HG03095 (cell line): ENCODE results near the gene SLBP.

Experiments
- ATAC-seq: cut with Tn5 transposase; IDR thresholded peaks from one replicate; pipeline ENCODE4 v1.9.1; 2021; ENCODE audit warnings: moderate library complexity; ENCODE audit not compliant: unreplicated experiment

Gene SLBP

DNA sequence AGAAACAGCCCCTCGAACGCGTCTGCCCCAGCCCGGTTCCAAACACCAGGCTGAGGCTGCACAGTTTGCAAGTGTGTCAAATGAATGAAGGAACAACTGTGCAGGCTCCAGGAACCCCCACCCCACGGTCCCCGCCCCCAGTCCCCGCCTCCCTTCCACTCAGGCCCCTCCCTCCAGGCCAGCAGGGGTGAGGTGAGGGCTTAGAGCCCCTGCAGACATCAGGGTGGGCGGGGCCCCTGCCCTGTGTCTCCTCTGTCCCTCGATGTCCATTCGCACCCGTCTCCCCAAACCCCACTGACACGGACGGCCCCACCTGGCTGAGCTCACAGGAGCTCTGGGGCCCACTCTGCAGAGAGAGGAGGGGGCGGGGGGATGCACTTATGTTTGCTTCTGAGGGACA, 37.7 kb upstream of the SLBP start:
- no peak for ATAC-seq

DNA sequence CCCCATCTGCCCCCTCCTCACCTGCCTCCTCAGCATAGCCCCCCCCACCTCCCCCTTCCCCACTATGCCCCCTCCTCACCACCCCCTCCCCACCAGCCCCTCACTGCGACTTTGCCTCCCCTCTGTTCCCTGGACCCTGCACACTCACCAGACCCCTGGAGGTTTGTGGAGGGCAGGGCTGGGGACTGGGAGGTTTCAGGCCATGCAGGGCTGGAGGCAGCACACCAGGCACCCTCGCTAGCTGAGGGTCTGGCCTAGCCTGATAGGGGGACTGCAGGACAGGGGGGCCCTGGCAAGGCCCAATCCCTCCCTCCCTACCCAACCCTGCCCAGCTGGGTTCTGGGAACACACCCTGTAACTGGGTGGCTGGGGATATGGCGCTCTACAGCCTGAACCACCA, 37.3 kb upstream of the SLBP start:
- no peak for ATAC-seq

DNA sequence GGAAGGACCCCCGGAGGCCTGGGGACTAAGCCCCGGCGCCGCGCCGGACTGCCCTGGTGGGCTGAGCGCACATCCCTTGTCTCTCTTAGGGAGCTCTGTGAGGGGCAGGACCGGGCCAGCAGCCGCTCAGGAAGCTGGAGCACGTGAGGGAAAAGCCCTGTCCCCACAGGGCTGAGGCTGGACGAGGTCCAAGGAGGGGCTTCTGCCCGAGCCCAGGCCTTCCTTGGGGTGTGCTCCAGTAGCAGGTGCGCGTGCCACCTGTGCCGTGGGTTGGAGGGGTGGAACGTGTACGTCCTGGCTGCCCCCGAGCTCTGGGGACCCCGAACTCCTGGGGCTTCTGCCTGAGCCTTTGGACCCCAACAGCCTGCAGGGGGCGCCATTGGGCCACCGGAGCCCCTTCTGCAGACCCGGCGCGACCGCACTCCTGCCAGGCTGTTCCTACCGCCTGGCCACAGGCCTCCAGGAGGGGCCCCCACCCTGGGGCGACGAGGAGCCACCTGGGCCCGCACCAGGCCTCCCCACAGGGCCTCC, 36.4 kb upstream of the SLBP start:
- no peak for ATAC-seq

DNA sequence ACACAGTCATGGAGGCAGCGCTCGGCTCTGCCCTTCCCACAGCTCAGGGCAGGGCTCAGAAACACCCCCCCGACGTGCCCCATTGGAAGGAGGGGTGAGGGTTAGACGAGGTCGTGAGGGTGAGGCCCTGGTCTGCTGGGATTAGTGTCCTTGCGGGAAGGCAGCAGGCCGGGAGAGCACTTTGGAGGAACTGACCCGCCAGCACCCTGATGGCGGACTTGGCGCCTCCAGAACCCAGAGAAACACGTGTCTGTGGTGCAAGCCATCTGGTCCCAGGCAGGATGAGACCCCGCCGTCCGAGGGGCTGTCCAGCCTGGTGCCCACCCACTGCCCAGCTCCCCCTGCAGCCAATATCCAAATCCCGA, 35.5 kb upstream of the SLBP start:
- no peak for ATAC-seq

DNA sequence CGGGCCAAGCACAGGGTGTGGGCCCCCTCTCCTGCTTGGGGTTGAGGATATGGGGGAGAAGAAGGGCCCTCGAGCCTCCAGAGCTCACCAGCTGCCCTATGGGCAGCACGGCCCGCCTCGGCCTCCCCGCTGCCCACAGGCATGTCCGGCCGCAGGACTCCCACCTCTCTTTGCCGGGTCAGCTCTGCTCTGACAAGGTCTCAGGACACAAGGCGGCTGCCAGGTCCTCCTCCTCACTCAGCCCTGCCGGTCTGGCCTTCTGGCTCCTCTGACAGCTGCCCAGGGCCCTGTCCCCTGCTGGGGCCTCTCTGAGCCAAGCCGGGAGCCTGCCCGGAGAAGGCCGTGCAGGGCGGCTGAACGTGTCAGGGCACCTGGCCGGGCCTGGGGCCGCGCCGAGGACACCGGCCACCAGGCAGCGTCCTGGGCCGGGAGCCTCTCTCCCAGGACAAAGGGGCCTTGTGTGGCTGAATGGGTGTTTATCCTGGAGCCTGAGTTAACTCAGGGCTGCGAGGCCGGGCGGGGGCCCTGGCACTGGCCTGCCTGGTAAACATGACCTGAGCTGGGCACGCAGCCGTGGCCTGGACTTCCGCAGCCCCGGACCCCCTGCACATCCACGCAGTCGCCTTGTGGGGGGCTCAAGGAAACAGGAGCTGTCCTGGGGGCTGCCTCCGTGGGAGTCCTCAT, 34.9 kb upstream of the SLBP start:
- ATAC-seq = no peak

DNA sequence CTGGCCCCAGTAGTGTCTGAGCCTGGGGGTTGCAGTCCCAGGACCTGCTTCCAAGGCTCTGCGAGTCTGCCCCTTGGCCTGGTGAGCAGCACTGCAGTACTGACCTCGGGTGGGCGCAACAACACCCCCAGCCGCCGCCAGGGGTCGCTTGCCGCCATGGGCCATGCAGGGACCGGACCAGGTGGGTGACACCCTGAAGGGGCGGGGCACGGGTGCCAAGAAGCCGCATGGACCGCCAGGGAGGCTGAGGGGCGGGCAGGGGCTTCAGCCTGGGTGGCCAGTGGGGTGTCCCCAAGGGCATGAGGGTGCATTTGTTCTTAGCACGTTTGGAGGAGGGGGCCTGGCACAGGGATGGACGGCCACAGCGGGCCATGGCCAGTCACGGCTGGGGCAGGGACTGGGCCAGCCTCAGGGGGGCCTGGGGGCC, 34.2 kb upstream of the SLBP start:
- ATAC-seq = no peak

DNA sequence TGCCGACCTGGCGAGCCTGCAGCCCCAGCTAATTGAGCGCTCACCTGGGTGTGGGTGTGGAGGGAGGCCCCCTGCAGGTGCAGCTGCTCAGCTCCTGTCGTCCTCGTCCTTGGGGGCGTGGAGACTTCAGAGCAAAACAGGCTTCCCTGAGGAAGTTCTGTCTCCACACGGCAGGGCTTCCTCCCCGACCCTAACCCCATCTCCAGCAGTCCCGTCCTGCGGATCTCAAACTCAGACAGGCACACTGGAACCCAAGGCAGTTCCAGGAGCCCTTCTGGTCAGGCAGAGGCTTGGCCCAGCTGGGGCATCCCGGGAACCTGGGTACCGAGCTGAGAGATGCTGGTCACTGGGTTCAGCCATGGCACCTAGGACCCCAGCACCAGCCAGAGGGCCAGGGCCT, 33.6 kb upstream of the SLBP start:
- no peak for ATAC-seq

DNA sequence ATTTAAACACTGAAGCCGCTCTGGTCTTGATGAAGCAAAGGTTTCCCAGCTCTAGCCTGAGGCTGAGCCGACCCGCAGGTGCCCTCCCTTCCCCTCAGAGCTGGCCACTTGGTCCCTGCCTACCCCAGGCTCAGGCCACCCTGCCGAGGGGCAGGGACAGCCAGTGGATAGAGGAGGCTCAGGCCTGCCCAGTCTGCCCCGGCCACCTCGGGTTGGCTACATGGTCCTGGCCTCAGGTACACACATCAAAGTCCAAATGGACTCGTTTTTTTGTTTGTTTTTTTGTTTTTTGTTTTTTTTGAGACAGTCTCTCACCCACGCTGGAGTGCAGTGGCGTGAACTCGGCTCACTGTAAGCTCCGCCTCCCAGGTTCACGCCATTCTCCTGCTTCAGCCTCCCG, 33.0 kb upstream of the SLBP start:
- ATAC-seq = no peak

DNA sequence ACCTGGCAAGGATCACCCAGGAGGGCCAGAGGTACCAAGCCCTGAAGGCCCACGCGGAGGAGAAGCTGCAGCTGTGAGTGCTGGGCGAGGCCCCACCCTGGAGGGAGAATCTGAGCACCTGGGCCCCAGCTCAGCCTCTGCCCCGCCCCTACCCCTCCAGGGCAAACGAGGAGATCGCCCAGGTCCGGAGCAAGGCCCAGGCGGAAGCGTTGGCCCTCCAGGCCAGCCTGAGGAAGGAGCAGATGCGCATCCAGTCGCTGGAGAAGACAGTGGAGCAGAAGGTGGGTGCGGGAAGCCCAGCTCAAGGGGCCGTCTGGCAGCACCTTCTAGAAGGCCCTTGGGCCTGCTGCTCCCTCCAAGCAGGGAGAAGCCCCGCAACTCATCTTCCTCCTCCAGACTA, 32.4 kb upstream of the SLBP start:
- ATAC-seq = no peak

DNA sequence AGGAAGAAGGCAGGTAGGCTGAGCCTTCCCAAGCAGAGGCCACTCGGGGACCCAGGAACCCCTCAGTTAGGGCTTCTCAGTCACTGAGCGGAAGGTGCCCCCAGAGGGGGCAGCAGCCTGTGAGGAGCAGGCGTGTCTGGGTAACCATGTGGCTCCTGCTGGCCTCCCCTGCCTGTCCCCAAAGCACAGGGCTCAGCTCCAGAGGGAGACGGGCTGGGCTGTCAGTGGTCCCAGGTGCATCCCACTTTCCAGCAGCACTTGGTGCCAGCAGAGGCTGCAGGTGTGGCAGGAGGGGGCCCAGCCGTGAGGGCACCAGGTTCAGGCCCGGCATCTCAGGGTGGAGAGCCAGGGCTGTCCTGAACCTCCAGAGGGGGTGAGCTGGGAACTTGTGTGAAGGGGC, 31.9 kb upstream of the SLBP start:
- ATAC-seq = no peak

DNA sequence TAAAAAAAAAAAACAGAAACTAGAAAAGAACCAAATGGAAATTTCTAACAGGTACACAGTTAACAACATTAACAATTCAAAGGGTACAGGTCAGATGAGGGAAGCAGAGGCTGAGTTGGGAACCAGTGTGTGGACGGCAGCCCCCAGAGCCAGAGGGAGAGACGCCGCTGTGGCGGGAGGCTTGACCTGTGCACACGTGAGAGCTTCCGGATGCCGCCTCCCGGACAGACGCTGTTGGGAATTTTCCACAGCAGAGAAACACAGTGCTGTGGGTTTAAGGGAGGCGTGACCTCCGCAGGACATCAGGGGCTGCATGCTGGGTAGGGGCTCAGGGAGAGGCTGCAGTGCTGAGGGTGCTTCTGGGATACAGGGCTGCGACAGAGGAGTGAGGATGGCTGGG, 31.4 kb upstream of the SLBP start:
- no peak for ATAC-seq

DNA sequence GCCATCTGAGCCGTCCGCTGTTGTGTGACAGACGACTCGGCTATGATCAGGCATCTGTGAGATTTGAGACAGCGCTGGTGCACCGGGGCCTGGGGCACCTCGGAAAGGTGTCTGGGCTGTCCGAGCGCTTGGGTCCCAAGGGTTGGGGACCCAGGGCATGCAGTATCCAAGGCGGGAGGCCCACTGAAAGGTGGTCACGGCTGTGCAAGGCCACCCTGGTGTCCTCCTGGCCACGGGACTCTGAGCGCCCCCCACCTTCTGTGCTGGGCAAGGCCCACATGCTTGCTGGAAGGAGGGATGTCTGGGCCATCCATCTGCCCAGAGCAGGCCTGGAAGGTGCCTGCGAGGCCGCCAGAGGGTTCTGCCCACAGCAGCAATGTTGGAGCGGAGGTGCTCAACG, 29.1 kb upstream of the SLBP start:
- ATAC-seq = no peak

DNA sequence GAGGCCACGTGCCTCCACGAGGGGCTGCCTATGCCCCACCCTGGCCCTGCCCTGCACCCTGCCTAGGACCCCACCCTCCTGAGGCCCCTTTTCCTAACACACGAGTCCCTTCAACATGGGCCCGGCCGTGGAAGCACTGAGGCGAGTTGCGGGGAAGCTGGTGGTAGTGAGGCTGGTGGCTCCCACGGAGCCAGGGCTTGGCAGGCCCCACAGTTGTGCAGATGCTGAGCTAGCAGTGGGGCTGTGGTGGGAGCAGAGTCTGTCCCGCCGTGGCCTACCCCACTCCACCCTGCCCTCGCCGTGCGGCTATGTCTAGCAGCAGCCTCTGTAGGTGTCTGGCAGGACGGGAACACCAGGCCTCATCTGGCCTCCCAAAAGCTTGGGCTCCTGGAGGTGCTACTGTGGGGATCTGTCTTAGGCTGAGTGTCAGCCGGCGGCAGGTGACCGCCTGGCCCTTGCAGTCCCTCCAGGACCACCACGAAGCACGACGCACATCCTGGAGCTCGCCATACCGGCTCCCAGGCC, 28.0 kb upstream of the SLBP start:
- no peak for ATAC-seq

DNA sequence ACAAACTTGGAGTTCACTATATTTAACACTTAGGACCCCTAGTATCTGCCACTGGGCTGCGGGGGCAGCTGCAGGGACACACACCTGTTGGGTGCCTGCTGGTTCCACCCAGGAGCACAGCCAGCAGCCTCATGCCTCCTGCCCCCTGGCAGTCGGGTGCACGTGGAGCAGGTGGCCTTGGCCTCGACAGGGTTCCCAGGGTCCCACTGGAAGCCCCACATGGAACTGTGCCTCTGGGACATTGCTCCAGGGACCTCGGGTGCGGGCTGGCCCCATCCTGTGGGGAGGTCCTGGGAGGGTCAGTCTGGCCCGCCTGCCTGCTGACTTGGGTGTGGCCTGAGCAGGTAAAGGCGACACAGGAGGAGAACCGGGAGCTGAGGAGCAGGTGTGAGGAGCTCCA, 27.2 kb upstream of the SLBP start:
- no peak for ATAC-seq

DNA sequence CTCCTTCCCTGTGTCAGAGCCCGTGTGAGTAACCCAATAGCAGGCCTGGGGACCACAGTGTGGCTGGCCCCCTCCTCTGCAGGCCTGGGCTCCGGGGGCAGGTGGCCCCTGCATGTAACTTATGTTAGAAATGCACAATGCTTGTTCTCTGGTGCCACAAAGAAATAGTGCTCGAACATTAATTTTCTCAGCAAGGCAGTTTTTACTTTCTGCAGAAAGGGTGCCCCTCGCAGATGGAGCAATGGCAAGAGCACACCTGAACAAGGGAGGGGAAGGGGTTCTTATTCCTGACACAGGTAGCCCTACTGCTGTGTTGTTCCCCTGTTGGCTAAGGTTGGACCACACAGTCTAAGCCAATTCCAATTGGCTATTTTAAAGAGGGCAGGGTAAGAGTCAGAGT, 26.3 kb upstream of the SLBP start:
- no peak for ATAC-seq

DNA sequence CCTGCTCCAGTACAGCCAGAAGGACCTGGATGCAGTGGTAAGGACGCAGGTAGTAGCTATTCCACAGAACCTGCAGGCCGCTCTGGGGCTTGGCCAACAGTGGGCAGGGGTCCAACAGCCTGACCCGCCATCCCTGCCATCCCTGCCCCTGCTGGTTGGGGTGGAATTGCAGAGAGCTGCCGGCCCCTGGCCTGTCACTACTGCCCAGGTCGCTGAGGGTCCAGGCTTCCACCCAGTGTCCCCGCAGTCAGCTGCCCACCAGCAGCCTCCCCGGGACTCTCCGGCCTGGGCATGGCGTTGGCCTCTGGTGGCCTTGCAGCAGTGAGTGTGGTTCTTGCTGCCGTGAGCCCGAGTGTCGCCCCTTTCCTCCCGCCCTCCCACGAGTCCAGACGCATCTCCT, 25.5 kb upstream of the SLBP start:
- no peak for ATAC-seq

DNA sequence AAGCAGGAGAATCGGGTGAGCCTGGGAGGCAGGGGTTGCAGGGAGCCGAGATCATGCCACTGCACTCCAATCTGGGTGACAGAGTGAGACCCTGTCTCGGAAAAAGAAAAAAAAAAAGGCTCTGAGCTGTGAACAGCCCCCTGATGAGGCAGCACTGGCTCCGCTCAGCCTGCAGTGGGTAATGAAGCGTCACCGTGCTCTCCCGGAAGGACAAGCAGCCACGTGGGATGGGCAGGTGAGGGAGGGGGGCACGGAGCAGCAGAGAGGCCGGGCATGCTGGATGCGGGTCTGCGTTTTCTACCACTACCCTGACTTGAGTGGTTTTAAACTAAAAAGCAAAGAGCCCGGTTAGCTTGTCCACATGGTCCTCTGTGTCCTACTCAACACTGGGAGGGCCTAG, 24.7 kb upstream of the SLBP start:
- no peak for ATAC-seq

DNA sequence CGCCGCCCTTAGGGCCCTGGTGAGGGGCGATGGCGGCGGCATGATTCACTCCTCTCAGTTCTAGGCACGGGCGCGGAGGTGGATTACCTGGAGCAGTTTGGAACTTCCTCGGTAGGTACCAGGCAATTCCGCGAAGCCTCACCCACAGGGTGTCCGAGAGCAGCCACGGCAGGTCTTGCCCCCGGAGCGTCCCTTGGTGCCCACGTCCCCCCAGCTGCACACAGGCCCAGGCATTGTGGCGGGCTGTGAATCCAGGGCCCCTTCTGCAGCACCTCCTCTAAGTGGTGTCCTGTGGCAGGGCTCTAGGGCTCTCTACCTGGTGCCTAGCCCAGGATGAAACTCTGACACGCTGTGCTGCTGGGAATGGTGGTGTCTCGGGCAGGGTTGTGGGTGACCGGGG, 23.1 kb upstream of the SLBP start:
- no peak for ATAC-seq

DNA sequence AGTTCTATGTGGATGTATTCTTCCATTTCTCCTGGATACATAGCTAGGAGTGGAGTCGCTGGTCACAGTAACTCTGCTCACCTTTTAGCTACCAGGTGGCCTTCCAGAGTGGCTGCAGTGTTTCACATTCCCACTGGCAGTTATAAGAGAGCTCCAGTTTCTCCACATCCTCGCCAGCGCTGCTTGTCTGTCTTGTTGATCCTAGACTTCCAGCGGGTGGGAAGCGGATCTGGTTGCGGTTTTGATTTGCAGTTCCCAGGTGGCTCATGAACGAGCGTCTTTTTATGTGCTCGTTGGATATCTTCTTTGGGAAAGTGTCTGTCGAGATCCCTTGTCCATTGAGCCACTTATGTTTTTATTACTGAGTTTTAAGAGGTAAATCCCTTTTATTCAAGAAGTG, 20.8 kb upstream of the SLBP start:
- no peak for ATAC-seq

DNA sequence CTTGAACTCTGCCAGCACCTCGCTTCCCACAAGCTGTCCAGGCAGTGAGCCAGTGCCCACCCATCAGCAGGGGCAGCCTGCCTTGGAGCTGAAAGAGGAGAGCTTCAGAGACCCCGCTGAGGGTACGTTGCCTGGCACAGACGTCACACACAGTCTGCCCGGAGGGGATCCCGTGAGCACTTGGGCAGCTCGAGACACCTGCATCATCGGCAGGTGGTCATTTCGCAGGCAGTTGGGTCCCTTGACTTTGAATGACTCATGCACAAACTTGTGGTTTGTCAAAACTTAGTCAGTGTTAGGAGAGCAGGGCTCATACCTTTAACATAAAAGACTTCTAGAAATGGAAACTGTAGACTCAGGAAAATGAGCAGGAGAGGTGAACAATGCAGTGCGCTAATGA, 19.1 kb upstream of the SLBP start:
- ATAC-seq = no peak

DNA sequence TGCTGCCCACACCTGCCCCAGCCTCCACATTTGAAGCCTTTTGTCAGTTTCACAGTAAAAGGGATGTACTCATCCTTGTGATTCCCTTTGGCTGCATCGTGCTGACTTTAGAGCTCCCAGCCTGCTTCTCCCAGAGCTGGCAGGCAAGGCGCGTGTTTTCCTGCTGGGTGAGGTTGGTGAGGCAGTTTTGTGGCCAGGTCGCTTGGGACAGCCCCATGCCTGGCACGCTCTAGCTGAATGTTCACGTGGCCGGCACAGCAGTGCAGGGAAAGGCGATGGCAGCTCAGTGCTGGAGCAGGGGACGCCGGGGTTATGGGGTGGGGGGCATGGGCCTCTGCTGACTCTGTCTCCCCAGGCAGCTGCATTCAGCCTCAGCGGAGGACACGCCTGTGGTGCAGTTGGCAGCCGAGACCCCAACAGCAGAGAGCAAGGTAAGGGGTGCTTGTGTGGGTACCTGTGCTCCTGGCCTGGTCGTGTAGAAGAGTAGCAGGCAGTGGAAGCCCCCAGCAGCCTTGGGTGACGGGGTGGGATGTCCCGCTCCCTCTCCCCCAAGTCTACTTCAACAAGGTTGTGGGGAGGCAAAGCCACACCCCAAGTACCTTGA, 18.5 kb upstream of the SLBP start:
- ATAC-seq = no peak

DNA sequence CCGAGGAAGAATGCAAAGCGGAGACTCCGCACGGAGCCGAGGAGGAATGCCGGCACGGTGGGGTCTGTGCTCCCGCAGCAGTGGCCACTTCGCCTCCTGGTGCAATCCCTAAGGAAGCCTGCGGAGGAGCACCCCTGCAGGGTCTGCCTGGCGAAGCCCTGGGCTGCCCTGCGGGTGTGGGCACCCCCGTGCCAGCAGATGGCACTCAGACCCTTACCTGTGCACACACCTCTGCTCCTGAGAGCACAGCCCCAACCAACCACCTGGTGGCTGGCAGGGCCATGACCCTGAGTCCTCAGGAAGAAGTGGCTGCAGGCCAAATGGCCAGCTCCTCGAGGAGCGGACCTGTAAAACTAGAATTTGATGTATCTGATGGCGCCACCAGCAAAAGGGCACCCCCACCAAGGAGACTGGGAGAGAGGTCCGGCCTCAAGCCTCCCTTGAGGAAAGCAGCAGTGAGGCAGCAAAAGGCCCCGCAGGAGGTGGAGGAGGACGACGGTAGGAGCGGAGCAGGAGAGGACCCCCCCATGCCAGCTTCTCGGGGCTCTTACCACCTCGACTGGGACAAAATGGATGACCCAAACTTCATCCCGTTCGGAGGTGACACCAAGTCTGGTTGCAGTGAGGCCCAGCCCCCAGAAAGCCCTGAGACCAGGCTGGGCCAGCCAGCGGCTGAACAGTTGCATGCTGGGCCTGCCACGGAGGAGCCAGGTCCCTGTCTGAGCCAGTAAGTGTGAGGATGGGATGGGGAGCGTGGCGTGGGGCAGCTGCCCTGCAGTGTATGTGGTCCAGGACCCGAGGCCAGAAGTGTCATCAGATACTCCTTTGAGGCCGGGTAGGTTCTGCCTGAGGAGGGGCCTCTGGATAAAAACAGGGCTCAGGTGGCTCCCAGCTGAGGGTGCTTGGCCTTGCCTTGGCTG, 16.2 kb upstream of the SLBP start:
- ATAC-seq = no peak
